ENCODE results near the gene FGGY.

FGGY gene

DNA sequence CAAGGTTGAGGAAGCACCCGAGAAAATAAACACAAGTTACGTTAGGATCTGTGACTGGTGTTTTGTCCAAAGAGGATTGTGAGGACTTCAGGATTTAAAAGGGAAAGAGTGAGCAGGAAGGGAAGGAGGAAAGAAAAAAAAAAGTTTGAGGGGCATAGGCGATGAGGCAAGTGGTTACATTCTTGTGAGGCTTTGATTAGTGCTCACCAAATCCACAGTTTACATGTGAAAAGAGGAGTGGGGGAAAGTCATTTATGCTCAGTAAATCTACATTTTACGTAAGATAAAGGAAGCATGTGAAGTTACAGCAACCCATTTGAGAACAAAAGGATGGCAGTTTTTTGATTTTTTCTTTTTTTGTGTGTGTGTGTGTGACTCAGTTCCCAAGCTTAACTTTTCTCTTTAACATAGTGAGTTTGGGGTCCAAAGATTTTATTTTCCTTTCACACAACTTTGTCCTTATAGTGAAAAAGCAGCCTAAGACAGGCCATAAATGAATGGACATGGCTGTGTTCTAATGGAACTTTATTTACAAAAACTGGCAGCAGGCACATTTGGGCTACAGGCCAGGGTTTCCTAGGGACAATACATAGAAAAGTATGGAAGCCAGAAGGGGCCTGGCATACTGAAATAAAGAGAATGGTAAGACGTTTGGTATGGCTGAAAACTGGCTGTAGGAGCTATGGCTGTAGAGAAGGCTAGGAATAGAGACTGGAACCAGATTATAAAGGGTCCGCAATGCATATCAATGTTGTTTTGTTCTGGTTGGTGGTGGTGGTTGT, 121.7 kb downstream of the FGGY start:
- no peak for DNase-seq

DNA sequence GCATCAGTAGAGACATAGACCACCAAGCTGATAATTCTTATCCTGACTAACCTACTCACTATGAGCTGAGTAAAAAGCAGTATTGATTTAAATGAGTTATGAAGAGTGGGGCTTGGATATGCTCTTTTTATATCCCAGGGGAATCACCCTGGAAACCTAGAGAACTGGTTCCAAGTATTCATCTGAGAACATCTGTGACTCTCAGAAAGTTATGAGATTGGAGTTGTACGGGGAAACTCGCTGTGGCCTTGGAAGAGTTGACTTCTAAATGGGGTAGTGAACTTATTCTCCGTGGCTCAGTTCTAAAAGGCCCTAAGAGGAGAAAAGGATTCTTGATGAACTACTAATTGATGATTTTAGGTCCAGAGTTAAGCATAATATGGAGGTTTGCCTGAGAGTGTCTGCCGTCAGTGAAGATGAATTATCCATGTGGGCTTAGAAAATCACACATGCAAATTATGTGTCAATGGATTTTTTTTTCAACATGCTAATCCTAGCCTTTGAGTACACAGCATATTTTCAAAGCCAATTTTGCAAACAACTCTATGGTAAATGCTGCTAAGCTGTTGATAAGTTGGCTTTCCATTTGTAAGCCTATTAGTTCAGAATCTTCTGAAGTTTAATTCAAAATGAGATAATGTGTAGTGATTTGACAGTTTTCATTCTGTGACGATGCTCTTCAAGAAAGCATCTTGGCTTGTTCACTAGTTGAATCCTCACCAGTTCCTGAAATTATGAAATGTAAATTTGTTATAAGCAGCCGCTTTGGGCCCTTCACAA, 122.7 kb downstream of the FGGY start:
- no peak for DNase-seq

DNA sequence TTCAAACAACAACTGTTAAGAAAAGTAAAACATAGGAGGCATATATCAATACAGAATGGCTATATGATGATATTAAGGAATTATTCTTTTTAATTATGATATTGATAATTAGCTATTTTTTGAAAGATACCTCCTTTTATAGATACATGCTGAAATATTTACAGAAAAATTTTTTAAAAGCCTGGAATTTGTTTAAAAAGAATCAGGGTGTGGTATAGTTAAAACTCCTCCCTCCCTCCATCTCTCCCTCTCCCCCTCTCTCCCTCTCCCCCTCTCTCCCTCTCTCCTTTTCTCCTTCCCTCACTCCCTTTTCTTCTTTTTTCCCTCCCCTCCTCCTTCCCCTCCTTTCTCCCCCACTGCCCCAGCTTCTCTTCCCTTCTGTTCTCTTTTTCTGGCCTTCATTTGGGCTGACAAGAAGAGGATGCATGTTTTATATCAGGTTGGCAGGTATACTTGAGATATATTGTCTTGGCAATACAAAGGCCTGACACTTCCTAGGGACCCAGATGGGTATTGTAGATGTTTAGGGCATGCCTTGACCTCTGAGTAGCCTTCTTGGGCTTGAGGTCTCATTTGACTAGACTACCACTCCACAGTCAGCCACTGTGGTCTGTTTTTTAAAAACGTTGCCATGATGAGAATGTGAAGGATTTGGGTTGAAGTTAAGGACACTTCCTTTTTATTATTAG, 124.5 kb downstream of the FGGY start:
- DNase-seq = no peak

- no peak for DNase-seq
Measured at GRCh38 chr1:59422921-59423575, 126.2 kb downstream of the FGGY start.

GRCh38 chr1:59427155-59427554, 130.3 kb downstream of the FGGY start:
- DNase-seq = no peak

GRCh38 chr1:59427784-59428183, 130.9 kb downstream of the FGGY start:
- DNase-seq = no peak

- no peak for DNase-seq
Measured at GRCh38 chr1:59428828-59429227, 131.9 kb downstream of the FGGY start.

- no peak for DNase-seq
Measured at GRCh38 chr1:59429656-59430055, 132.8 kb downstream of the FGGY start.

GRCh38 chr1:59431566-59432294, 134.8 kb downstream of the FGGY start:
- no peak for DNase-seq

- no peak for DNase-seq
Measured at GRCh38 chr1:59432531-59433439, 135.9 kb downstream of the FGGY start.

- DNase-seq = no peak
Measured at GRCh38 chr1:59433440-59433813, 136.5 kb downstream of the FGGY start.

DNA sequence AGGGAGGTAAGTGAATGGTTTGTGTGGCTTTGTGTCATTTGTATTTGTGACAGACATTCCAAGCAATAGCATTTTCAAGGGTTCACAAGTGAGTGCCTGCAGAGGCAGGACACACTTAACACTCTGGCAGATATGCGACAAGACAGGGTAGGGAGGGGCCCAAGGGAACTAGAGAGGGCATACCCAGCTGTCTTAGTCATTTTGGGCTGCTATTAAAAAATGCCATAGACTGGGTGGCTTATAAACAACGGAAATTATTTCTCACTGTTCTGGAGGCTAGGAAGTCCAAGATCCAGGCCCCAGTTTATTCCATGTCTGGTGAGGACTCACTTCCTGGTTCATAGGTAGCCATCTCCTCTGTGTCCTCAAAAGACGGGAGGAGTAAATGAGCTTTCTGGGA, 137.4 kb downstream of the FGGY start:
- DNase-seq = no peak

DNA sequence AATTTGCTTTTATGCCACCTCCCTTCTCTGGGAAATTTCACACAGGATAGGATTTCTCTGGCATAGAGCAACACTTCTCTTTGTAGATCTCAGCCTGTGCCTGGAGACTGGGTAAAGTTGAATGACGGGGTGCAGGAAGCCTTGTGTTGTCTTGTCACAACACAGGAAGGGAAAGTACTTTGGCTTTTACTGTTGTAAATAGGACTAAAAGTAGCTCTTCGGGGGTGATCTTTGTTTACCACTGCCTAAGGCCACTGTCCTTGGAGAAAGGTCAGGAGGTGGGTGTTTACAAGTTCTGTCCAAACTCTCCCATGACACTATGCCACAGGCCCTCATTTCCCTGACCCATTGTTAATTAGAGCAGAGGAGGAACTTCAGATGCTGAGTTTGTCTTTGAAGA, 139.7 kb downstream of the FGGY start:
- no peak for DNase-seq

DNA sequence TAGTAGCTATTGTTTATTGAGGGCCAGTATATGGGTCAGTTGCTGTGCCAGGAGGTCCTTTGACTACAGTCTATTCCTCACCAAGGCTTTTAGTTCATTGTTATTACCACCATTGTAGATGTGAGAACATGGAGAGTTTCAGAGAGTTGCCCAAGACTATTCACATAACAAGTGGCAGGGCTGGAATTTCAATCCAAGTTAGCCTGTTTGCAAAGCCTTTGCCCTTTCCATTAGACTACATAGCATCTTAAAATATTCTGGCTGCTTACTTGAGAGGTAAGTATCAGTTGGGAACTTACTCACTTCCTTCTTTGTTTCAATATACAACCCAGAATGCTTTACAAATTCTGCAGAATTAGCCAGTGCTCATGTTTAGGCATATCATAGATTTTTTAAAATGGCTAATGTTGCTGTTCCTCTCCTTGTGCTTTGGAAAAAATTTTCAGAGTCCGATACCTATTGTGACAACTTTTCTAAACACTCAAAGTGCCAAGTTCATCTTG, 141.2 kb downstream of the FGGY start:
- no peak for DNase-seq

DNA sequence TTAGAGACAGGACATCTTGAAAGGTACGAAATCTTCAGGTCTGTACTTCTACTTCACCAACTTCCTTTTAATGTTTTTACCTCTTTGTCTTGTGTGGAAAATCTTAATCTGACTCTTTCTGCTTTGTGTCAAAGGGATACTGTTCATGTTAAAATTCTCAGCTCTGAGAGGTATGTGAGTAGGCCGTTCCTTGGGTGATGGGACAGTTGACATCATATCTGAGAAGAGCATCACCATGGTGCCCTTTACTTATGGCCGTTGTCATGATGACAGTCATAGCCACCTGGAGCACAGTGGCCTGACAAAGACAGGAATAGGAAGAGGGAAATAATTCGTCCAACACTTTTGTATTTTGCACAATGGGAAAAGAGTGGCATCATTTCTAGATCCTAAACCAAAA, 145.6 kb downstream of the FGGY start:
- no peak for DNase-seq

DNA sequence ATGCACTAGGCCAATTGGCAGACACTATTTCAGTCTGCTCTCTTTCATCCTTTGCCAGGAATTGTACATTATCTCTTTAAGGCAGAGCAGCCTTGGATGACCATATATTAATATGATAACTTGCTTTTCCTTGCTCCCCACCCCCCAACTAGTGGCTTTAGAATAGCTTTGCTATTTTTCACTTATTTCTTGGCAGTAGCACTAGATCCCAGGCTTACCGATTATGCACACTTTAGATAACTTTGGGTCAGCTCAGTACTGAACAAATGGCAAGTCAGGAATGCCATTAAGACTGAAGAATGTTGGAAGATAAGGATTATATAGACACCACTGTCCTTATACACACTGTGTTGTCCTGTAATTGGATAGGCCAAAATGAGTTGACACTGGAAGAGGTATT, 146.4 kb downstream of the FGGY start:
- DNase-seq = no peak

- DNase-seq = no peak
Measured at GRCh38 chr1:59444520-59444919, 147.6 kb downstream of the FGGY start.

DNA sequence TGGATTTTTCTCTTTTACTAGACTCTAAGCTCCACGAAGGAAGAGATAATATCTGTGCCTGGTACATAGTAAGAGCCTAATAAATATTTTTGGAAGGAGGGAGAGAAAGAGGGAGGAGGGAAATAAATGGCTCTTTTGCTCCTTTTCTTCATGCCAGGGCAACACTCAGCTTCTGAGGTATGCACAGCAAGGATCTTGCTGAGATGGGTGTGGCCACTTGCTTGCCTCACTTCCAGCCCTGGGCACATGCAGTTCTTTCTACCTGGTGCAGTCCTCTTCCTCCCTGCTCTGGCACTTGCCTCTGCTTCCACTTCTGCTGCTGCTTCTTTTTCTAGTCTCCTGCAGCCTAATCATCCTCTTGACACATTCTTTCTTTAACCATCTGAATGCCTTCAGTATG, 148.1 kb downstream of the FGGY start:
- no peak for DNase-seq

DNA sequence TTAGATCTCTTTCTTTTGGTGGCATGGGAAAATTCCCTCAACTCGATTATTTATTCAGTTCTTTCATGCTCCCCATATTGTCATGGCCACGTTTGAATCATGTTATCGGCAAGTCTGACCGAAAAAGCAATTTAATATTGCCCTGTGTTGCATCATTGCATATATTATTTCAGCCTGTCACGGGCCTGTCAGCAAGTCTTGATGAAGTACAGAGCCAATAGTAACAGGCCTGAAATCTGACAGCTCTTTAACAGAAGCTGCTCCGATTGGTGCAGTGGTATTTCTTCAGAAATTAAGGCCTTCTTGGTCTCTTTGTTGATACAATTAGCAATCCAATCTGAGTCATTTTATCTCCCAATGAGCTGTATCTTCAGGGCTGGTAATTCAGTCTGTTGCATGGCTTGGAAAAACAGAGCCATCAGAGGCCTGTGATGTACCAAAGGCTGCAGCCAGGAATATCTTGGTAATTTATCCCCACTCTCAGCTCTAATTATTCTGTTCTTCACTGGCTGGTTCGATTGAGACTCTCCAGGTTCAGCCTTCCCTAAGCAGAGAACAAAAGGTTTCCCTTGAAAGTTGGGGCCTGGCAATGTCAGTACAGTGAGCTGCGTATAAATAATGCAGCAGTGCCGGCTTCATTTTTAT, 149.5 kb downstream of the FGGY start:
- no peak for DNase-seq

DNA sequence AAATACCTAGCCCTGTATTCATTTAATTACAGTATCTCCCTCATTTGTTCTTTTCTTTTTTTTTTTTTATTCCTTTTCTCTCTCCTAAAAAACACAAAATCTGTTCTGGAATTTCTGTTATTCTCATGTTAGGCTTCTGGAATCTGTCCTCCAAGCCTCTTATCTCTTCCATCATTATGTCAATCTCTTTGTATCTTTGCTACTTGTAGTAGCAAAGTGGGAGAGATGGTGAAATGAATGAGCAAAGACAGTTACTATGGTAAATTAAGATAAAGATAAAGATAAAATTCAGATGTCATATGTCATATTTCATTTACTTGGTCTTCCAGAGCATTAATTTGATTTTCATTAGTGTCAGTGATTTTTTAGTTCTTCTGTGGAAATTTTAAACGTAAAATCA, 155.1 kb downstream of the FGGY start:
- no peak for DNase-seq

- DNase-seq = no peak
Measured at GRCh38 chr1:59452559-59452958, 155.7 kb downstream of the FGGY start.
